Measurements from ENCODE around the gene DNAH9. TPM values are rescaled to one million over a fixed set of nuclear protein-coding genes. Genes with fewer than 3 reads are reported as not detected.

The DNAH9 gene
- total RNA-seq, 5 donors from 2014 or later (not counting 1 experiment from before 2014, with no cell fraction given): not detected

GRCh38 chr17:11668618-11669017 lies 70.3 kb downstream of the DNAH9 start:
- Mint-ChIP-seq H3K4me3 (no peak overlapping the region), H3K27me3 (no peaks in the 10 kb centered on the region), H3K9me3 (peaks cover 7 to 15% (median 10%) of the 10 kb centered on the region in 3 donors), H3K4me1 (no peaks in the 10 kb centered on the region), H3K27ac (no peak overlapping the region), H3K36me3 (no peaks in the 10 kb centered on the region)
- CTCF ChIA-PET: no interaction called here
- no peaks in the 10 kb centered on the region for H3K4me1 ChIP-seq (ENCODE audit: control insufficient read depth in 1 of 2, extremely low read depth in 1 of 2, insufficient read depth in 2 of 2, low read length in 2 of 2)
- DNase-seq: no peak
- no CpG with 5 or more reads among the region's 1 CpG for WGBS (ENCODE audit: insufficient coverage)
- no peaks in the 10 kb centered on the region for H3K27me3 ChIP-seq (replicated peaks in 1 of 2; ENCODE audit: control insufficient read depth in 2 of 2, extremely low read depth in 1 of 2, insufficient read depth in 2 of 2, low read length in 1 of 2)
- POLR2A ChIA-PET: no interaction called here
- ATAC-seq (replicated peaks in 1 of 4): no peak
- H3K4me3 ChIP-seq (ENCODE audit: control insufficient read depth in 1 of 2, extremely low read depth in 1 of 2, low read length in 1 of 2): no peak overlapping the region
- no peaks in the 10 kb centered on the region for H3K36me3 ChIP-seq (ENCODE audit: control insufficient read depth in 2 of 2, extremely low read depth in 1 of 2, insufficient read depth in 1 of 2, low read length in 1 of 2)
- H3K27ac ChIP-seq (ENCODE audit: low read length): no peak overlapping the region
- H3K9me3 ChIP-seq: no peaks in the 10 kb centered on the region

- Mint-ChIP-seq H3K36me3 (no peaks in the 10 kb centered on the region), H3K27me3 (no peaks in the 10 kb centered on the region), H3K27ac (no peak overlapping the region), H3K4me1 (no peaks in the 10 kb centered on the region), H3K9me3 (peaks cover 5 to 13% (median 6%) of the 10 kb centered on the region in 3 donors), H3K4me3 (no peak overlapping the region)
- CTCF ChIA-PET: no interaction called here
- H3K4me3 ChIP-seq (ENCODE audit: control insufficient read depth in 1 of 2, extremely low read depth in 1 of 2, low read length in 1 of 2): no peak overlapping the region
- no peaks in the 10 kb centered on the region for H3K36me3 ChIP-seq (ENCODE audit: control insufficient read depth in 2 of 2, extremely low read depth in 1 of 2, insufficient read depth in 1 of 2, low read length in 1 of 2)
- no peak overlapping the region for H3K27ac ChIP-seq (ENCODE audit: low read length)
- POLR2A ChIA-PET: no interaction called here
- no peaks in the 10 kb centered on the region for H3K27me3 ChIP-seq (replicated peaks in 1 of 2; ENCODE audit: control insufficient read depth in 2 of 2, extremely low read depth in 1 of 2, insufficient read depth in 2 of 2, low read length in 1 of 2)
- 48% methylated on average over 2 of the region's 4 CpGs for WGBS (ENCODE audit: insufficient coverage)
- DNase-seq: no peak
- H3K4me1 ChIP-seq (ENCODE audit: control insufficient read depth in 1 of 2, extremely low read depth in 1 of 2, insufficient read depth in 2 of 2, low read length in 2 of 2): no peaks in the 10 kb centered on the region
- no peaks in the 10 kb centered on the region for H3K9me3 ChIP-seq
- ATAC-seq (replicated peaks in 1 of 4): no peak
These were observed 72.9 kb downstream of the DNAH9 start for GRCh38 chr17:11671126-11671525.

- DNase-seq (no peak), ATAC-seq (replicated peaks in 1 of 4) (no peak)
- H3K4me1 Mint-ChIP-seq: no peaks in the 10 kb centered on the region
- no peak overlapping the region for H3K4me3 ChIP-seq (ENCODE audit: control insufficient read depth in 1 of 2, extremely low read depth in 1 of 2, low read length in 1 of 2)
- 70% methylated on average over 2 of the region's 2 CpGs for WGBS (ENCODE audit: insufficient coverage)
- ChIA-PET CTCF (no interaction called here), POLR2A (no interaction called here)
- no peaks in the 10 kb centered on the region for H3K36me3 Mint-ChIP-seq
- no peaks in the 10 kb centered on the region for H3K36me3 ChIP-seq (ENCODE audit: control insufficient read depth in 2 of 2, extremely low read depth in 1 of 2, insufficient read depth in 1 of 2, low read length in 1 of 2)
- H3K4me1 ChIP-seq (ENCODE audit: control insufficient read depth in 1 of 2, extremely low read depth in 1 of 2, insufficient read depth in 2 of 2, low read length in 2 of 2): no peaks in the 10 kb centered on the region
- no peaks in the 10 kb centered on the region for H3K9me3 ChIP-seq
- peaks cover 3 to 16% (median 10%) of the 10 kb centered on the region in 3 donors for H3K9me3 Mint-ChIP-seq
- no peak overlapping the region for H3K4me3 Mint-ChIP-seq
- H3K27me3 Mint-ChIP-seq: no peaks in the 10 kb centered on the region
- no peaks in the 10 kb centered on the region for H3K27me3 ChIP-seq (replicated peaks in 1 of 2; ENCODE audit: control insufficient read depth in 2 of 2, extremely low read depth in 1 of 2, insufficient read depth in 2 of 2, low read length in 1 of 2)
- no peak overlapping the region for H3K27ac Mint-ChIP-seq
- H3K27ac ChIP-seq (ENCODE audit: low read length): no peak overlapping the region
These were observed 84.4 kb downstream of the DNAH9 start for GRCh38 chr17:11682646-11683045.

DNA sequence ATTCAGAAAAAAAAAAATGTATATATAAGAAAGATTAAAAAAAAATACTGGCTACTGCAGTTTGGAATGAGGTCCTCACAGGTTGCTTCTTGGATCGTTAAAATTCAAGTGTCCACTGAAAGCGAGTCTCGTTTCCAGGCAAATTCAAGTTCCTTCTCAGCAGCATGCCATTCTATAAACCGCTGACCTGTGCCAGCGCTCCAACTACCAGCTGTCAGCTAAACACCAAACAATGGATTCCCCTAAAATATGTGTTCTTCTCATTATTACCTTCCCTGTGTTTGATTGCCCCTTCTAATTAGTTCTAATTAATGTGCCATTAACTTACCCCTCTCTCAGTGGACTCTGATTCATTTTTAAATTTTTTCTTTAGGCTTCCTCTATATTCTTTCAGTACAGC lies 92.4 kb downstream of the DNAH9 start:
- H3K27ac Mint-ChIP-seq: no peak overlapping the region
- H3K4me3 Mint-ChIP-seq: no peak overlapping the region
- H3K36me3 ChIP-seq (ENCODE audit: control insufficient read depth in 2 of 2, extremely low read depth in 1 of 2, insufficient read depth in 1 of 2, low read length in 1 of 2): no peaks in the 10 kb centered on the region
- H3K4me1 Mint-ChIP-seq: no peaks in the 10 kb centered on the region
- H3K36me3 Mint-ChIP-seq: no peaks in the 10 kb centered on the region
- no peak overlapping the region for H3K4me3 ChIP-seq (ENCODE audit: control insufficient read depth in 1 of 2, extremely low read depth in 1 of 2, low read length in 1 of 2)
- no peaks in the 10 kb centered on the region for H3K4me1 ChIP-seq (ENCODE audit: control insufficient read depth in 1 of 2, extremely low read depth in 1 of 2, insufficient read depth in 2 of 2, low read length in 2 of 2)
- ATAC-seq (replicated peaks in 1 of 4): no peak
- no peak for DNase-seq
- no peaks in the 10 kb centered on the region for H3K27me3 Mint-ChIP-seq
- no peak overlapping the region for H3K27ac ChIP-seq (ENCODE audit: low read length)
- ChIA-PET POLR2A (no interaction called here), CTCF (no interaction called here)
- H3K9me3 ChIP-seq: no peaks in the 10 kb centered on the region
- H3K9me3 Mint-ChIP-seq: peaks cover 0 to 3% (median 0%) of the 10 kb centered on the region in 3 donors
- 83% methylated on average over 5 of the region's 5 CpGs for WGBS (ENCODE audit: insufficient coverage)
- peaks cover 0 to 3% of the 10 kb centered on the region in 2 experiments for H3K27me3 ChIP-seq (replicated peaks in 1 of 2; ENCODE audit: control insufficient read depth in 2 of 2, extremely low read depth in 1 of 2, insufficient read depth in 2 of 2, low read length in 1 of 2)

- H3K36me3 ChIP-seq (ENCODE audit: control insufficient read depth in 2 of 2, extremely low read depth in 1 of 2, insufficient read depth in 1 of 2, low read length in 1 of 2): no peaks in the 10 kb centered on the region
- H3K27ac ChIP-seq (ENCODE audit: low read length): no peak overlapping the region
- H3K4me1 Mint-ChIP-seq: no peaks in the 10 kb centered on the region
- no peaks in the 10 kb centered on the region for H3K36me3 Mint-ChIP-seq
- no peaks in the 10 kb centered on the region for H3K27me3 Mint-ChIP-seq
- no peak for ATAC-seq (replicated peaks in 1 of 4)
- no peak overlapping the region for H3K4me3 ChIP-seq (ENCODE audit: control insufficient read depth in 1 of 2, extremely low read depth in 1 of 2, low read length in 1 of 2)
- 100% methylated on average over 2 of the region's 9 CpGs for WGBS (ENCODE audit: insufficient coverage)
- POLR2A ChIA-PET: no interaction called here
- peaks cover 0 to 3% of the 10 kb centered on the region in 2 experiments for H3K27me3 ChIP-seq (replicated peaks in 1 of 2; ENCODE audit: control insufficient read depth in 2 of 2, extremely low read depth in 1 of 2, insufficient read depth in 2 of 2, low read length in 1 of 2)
- no peak overlapping the region for H3K4me3 Mint-ChIP-seq
- DNase-seq: no peak
- H3K9me3 ChIP-seq: no peaks in the 10 kb centered on the region
- no peaks in the 10 kb centered on the region for H3K4me1 ChIP-seq (ENCODE audit: control insufficient read depth in 1 of 2, extremely low read depth in 1 of 2, insufficient read depth in 2 of 2, low read length in 2 of 2)
- H3K9me3 Mint-ChIP-seq: peaks cover 0 to 3% (median 3%) of the 10 kb centered on the region in 3 donors
- CTCF ChIA-PET: interaction anchor here in 1 of 2 donors (0.7 kb wide), 1 partner anchor 1703 kb away, joined by 7 read pairs; no protein-coding TSS in a partner anchor
- H3K27ac Mint-ChIP-seq: no peak overlapping the region
These were observed 94.4 kb downstream of the DNAH9 start for GRCh38 chr17:11692688-11693087.

DNA sequence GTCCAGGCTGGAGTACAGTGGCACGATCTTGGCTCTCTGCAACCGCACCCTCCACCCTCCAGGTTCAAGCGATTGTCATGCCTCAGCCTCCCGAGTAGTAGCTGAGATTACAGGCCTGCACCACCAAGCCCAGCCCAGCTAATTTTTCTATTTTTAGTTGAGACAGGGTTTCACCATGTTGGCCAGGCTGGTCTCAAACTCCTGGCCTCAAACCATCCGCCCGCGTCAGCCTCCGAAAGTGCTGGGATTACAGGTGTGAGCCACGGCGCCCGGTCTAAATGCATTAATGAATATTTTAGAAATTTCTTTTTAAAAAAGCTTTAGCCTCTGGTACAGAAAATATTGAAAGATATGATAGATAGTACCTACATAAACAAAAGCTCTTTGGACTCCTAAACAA lies 95.0 kb downstream of the DNAH9 start:
- Mint-ChIP-seq H3K4me1 (no peaks in the 10 kb centered on the region), H3K27ac (no peak overlapping the region), H3K9me3 (peaks cover 0 to 4% (median 4%) of the 10 kb centered on the region in 3 donors), H3K27me3 (no peaks in the 10 kb centered on the region), H3K36me3 (no peaks in the 10 kb centered on the region), H3K4me3 (no peak overlapping the region)
- ChIA-PET CTCF (interaction anchor here in 1 of 2 donors (0.7 kb wide), 1 partner anchor 1702 kb away, joined by 7 read pairs; no protein-coding TSS in a partner anchor), POLR2A (no interaction called here)
- no CpG with 5 or more reads among the region's 11 CpGs for WGBS (ENCODE audit: insufficient coverage)
- Histone ChIP-seq H3K36me3 (ENCODE audit: control insufficient read depth in 2 of 2, extremely low read depth in 1 of 2, insufficient read depth in 1 of 2, low read length in 1 of 2) (no peaks in the 10 kb centered on the region), H3K27me3 (replicated peaks in 1 of 2; ENCODE audit: control insufficient read depth in 2 of 2, extremely low read depth in 1 of 2, insufficient read depth in 2 of 2, low read length in 1 of 2) (peaks cover 0 to under 1% of the 10 kb centered on the region in 2 experiments), H3K9me3 (no peaks in the 10 kb centered on the region), H3K4me3 (ENCODE audit: control insufficient read depth in 1 of 2, extremely low read depth in 1 of 2, low read length in 1 of 2) (no peak overlapping the region), H3K4me1 (ENCODE audit: control insufficient read depth in 1 of 2, extremely low read depth in 1 of 2, insufficient read depth in 2 of 2, low read length in 2 of 2) (no peaks in the 10 kb centered on the region), H3K27ac (ENCODE audit: low read length) (no peak overlapping the region)
- DNase-seq (no peak), ATAC-seq (replicated peaks in 1 of 4) (no peak)

DNA sequence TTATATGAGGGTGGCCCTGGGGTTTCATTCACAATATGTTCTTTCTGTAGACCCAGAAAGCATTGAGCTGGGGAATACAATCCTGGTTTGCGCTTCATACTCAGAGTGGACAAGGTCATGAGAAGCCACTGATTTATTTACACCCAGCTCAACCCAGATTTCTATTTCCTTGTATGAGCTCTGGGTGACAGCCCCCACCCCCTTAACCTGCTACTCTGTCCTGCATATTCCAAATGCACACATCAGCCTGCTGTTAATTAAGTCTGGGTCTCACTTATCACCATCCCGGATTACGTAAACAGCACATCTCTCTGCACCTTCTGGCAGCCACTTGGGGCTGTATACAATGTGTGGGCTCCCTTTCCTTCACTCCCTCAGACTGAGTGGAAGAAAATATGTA lies 102.4 kb downstream of the DNAH9 start:
- no peaks in the 10 kb centered on the region for H3K36me3 ChIP-seq (ENCODE audit: control insufficient read depth in 2 of 2, extremely low read depth in 1 of 2, insufficient read depth in 1 of 2, low read length in 1 of 2)
- no peaks in the 10 kb centered on the region for H3K4me1 Mint-ChIP-seq
- no peaks in the 10 kb centered on the region for H3K4me1 ChIP-seq (ENCODE audit: control insufficient read depth in 1 of 2, extremely low read depth in 1 of 2, insufficient read depth in 2 of 2, low read length in 2 of 2)
- H3K27me3 ChIP-seq (replicated peaks in 1 of 2; ENCODE audit: control insufficient read depth in 2 of 2, extremely low read depth in 1 of 2, insufficient read depth in 2 of 2, low read length in 1 of 2): no peaks in the 10 kb centered on the region
- H3K27ac ChIP-seq (ENCODE audit: low read length): no peak overlapping the region
- H3K4me3 ChIP-seq (ENCODE audit: control insufficient read depth in 1 of 2, extremely low read depth in 1 of 2, low read length in 1 of 2): no peak overlapping the region
- H3K27ac Mint-ChIP-seq: no peak overlapping the region
- POLR2A ChIA-PET: no interaction called here
- H3K27me3 Mint-ChIP-seq: no peaks in the 10 kb centered on the region
- H3K4me3 Mint-ChIP-seq: no peak overlapping the region
- H3K9me3 Mint-ChIP-seq: peaks cover 4 to 20% (median 9%) of the 10 kb centered on the region in 3 donors
- H3K36me3 Mint-ChIP-seq: no peaks in the 10 kb centered on the region
- H3K9me3 ChIP-seq: no peaks in the 10 kb centered on the region
- DNase-seq (no peak), ATAC-seq (replicated peaks in 1 of 4) (no peak)
- CTCF ChIA-PET: no interaction called here
- WGBS (ENCODE audit: insufficient coverage): 100% methylated on average over 1 of the region's 3 CpGs
